SIG-M5 treated with dmso at 0.1 percent for 504 hours (cell line): Measurements from ENCODE around the gene MRPL37.
"Not testable (repeated sequence)": the region's sequence is repeated elsewhere in the genome, so short reads cannot be mapped to it uniquely, and the experiment has no call there.

Experiments used
- DNase-seq: peaks from one replicate; lab custom pipeline; 2025; ENCODE audit not compliant: unreplicated experiment; lab: John Stamatoyannopoulos, UW

Gene MRPL37

GRCh38 chr1:54199765-54200518, at the start of gene MRPL37, which contains the start of gene CYB5RL:
Gene MRPL37, plus strand, starts transcription at chr1:54200167. Its CDS starts 77 bp downstream, at chr1:54200244.
Gene CYB5RL, minus strand, starts transcription at chr1:54200030. Its CDS starts 4,414 bp downstream, at chr1:54195616.
- peak; percentile 96 for DNase-seq

- DNase-seq = no peak
These were observed 49.0 kb upstream of the MRPL37 start for GRCh38 chr1:54151013-54151412.

GRCh38 chr1:54152696-54153095, 47.3 kb upstream of the MRPL37 start, which contains the start of gene CDCP2:
Gene CDCP2, minus strand, starts transcription at chr1:54153000. Its CDS starts 78 bp downstream, at chr1:54152922.
- DNase-seq = no peak

GRCh38 chr1:54153535-54154439, 46.2 kb upstream of the MRPL37 start:
- peak; percentile 43 for DNase-seq

- peak; percentile 17 for DNase-seq
These were observed 43.8 kb upstream of the MRPL37 start for GRCh38 chr1:54156201-54156600.

DNA sequence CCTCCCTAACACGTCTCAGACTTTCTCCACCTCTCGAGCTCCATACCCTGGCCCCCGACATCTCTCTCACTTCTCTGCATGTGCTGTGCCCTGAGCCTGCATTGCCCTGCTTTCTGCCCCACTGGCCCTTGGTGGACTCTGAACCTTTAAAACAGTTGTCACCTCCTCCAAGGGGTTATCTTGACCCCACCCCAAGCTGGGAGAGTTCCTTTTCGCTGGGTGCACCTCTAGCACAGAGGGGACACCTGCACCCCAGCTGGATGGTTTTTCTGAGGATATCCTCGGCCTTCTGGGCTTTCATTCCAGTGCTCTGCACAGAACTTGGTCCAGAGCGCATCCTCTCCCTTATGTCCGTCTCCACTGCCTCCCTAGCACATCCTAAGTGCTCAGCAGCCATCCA, 43.0 kb upstream of the MRPL37 start:
- no peak for DNase-seq

GRCh38 chr1:54157401-54157800, 42.6 kb upstream of the MRPL37 start:
- DNase-seq = no peak

DNA sequence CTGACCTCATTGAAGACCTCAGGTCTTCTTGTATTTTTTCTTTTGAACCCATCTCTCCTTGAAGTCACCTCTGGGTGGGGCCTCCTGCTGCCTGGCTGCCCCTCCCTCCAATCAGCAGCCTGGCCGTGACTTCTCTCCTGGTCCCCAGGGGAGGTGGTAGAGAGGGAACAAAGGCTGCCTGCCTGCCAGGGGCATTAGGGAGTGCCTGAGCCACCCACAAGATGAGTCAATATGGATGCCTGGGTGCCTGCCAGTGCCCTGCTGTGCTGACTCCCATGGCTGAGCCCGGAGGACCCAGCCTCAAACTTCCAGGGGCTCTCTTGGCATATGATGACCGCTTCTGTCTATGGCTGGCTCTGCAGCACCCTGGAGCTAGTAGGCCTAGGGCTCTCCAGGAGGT, 41.9 kb upstream of the MRPL37 start:
- DNase-seq = no peak

- no peak for DNase-seq
These were observed 40.1 kb upstream of the MRPL37 start for GRCh38 chr1:54159733-54160316.

DNA sequence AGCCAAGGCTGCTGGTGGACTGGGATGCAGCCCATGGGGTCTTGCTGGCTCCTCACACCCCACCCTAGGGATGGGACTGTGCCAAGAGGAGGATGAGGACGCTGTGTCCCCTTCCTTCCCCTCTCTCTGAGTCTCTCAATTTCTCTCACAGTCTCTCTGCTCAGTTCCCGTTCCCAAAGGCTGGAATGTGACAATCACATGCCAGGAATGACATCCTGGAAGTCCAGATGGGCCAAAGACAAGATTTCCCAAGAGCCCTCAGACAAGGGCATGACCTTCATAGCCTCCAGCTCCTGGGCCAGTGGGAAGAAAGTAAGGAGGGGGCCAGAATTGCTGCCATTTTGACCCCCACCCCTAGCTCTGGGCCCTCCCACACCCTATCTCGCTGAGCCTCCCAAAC, 39.6 kb upstream of the MRPL37 start:
- DNase-seq = no peak

- no peak for DNase-seq
These were observed 38.3 kb upstream of the MRPL37 start for GRCh38 chr1:54161495-54162168.

DNA sequence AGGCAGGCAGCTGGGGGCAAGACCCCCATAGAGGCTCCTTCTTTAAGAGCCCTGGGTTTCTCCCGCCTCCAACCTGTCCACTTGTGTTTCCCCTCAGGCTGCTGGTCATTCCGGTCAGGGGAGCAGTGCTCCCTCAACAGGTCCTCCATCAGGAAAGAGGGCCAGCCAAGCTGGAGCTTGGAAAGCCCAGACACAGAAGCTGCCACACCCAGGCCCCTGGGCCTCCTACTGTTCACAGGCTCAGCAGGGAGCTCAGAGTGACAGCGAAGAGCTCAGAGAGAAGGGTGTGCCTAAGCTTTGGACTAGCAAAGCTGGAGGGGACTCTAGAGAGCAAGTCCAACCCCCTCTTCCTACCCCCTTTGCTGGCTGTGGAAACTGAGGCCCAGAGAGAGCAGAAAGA, 36.9 kb upstream of the MRPL37 start:
- DNase-seq = no peak

- no peak for DNase-seq
These were observed 36.4 kb upstream of the MRPL37 start for GRCh38 chr1:54163573-54163972.

DNA sequence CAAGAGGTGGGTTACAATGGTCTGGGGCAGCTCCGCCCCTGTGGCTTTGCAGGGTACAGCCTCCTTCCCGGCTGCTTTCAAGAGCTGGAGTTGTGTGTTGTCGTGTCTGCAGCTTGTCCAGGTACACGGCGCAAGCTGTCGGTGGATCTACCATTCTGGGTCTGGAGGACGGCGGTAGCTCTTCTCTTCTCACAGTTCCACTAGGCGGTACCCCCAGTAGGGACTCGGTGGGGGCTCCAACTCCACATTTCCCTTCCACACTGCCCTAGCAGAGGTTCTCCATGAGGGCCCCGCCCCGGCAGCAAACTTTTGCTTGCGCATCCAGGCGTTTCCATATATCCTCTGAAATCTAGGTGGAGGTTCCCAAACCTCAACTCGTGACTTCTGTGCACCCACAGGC, 34.8 kb upstream of the MRPL37 start:
- no peak for DNase-seq

GRCh38 chr1:54166357-54166756, 33.6 kb upstream of the MRPL37 start:
- DNase-seq = not testable (repeated sequence)

DNA sequence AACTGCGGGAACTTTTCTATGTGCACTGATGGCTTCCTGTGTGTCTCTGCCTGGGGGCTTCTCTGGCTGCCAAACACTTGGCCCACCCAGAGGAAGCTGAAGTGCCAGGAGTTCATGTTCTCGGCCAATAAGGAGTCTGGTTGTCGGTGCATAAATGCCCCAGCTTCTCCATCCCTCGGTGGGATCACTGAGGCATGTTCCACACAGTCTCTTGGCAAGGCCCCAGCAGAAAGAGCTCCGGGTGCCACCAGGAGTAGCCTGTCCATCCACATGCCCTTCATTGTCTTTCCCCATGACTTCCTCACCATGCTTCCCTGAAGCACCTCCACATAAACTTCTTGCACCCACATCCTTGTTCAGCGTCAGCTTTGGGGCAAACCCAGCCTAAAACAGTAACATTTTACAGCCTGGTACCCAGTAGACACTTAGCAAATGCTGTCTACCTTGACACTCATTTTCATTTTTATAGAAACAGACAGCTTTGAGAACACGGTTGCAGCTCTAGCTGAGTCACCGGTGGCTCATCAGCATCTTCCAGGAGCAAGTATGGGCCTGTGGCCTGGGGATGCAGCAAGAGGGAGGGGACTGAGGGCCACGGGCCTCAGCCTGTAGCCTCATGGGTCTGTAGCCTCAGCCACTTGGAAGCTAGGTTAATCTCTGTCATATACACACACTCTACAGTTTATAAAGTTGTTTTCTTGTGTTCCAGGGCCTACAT, 32.4 kb upstream of the MRPL37 start:
- DNase-seq = no peak

GRCh38 chr1:54168206-54168965, 31.6 kb upstream of the MRPL37 start:
- no peak for DNase-seq

DNA sequence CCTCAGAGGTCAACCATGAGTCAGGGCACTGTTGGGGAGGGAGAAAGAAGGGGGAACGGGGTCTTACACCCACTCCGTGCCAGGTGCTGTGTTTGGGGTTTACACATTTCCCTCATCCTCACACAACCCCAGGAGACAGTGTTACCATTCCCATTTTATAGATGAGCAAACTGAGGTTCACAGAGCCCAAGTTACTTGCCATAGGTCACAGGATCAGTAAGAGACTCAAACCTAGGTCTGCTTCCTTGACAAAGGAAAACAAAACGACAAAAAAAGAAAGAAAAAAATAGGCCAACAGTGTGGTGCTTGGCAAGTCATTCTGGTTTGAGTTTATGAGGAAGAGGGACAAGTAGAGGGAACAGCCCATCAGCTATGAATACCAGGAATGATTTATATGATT, 30.9 kb upstream of the MRPL37 start:
- DNase-seq = no peak

DNA sequence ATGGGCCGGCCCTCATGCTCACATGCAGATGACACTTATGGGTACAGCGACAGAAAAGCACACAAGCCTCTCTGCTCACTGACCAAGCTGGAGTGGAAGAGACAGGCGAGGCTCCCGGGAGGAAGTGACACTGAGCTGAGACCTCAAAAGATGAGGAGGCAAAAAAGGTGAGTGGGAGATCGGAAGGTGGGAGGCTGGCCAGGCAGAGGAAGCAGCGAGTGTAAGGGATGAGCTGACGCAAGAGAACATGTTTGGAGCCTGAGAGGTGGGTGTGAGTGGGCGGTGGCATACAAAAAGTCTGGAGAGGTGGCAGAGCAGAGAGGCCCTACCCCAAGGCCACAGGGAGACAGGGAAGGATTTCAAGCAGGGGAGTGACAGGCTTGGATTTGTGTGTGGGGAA, 29.0 kb upstream of the MRPL37 start:
- no peak for DNase-seq

GRCh38 chr1:54171606-54172005, 28.4 kb upstream of the MRPL37 start:
- DNase-seq = no peak
